A673 (cell line): ENCODE data around the gene IGF1. TPM values are rescaled to one million over a fixed set of nuclear protein-coding genes. Genes with fewer than 3 reads are reported as not detected.

Experiments
- BruUV-seq: library from RNA; stranded (reverse); fragments of 400-500 nt; replicated peaks from 2 replicates; lab custom pipeline; 2021; lab: Mats Ljungman, UMichigan
- CTCF ChIA-PET: fragments of 300-600 bp; sonication (Branson Sonifier 250); formaldehyde crosslinking; loops from one replicate; lab custom pipeline; 2022; ENCODE audit warnings: antibody characterized with exemption; lab: Charles Lee
- POLR2A ChIA-PET: fragments of 300-600 bp; sonication (Branson Sonifier 250); formaldehyde crosslinking; loops from one replicate; lab custom pipeline; 2022; ENCODE audit warnings: antibody characterized with exemption; ENCODE audit not compliant: low non-redundant PET; lab: Charles Lee
- DNase-seq: peaks from one replicate; pipeline ENCODE4 v3.0.0-alpha.2; 2015; ENCODE audit warnings: low spot score
- H3K27ac ChIP-seq: fragments of 200-600 bp; sonication (generic); 2 replicates; pipeline ENCODE4 v1.5.1; 2016; ENCODE audit warnings: mixed run types, low read depth, mild to moderate bottlenecking, mixed read lengths, antibody characterized with exemption, low read length; ENCODE audit not compliant: poor library complexity, severe bottlenecking
- H3K27me3 ChIP-seq: fragments of 200-600 bp; sonication (generic); replicated peaks from 2 replicates; pipeline ENCODE4 v1.6.1; 2017; ENCODE audit warnings: mixed run types, low read depth, mild to moderate bottlenecking, mixed read lengths, antibody characterized with exemption, low read length; ENCODE audit not compliant: insufficient read depth, poor library complexity
- H3K36me3 ChIP-seq: fragments of 200-600 bp; sonication (generic); 2 replicates; pipeline ENCODE4 v1.6.1; 2016; ENCODE audit warnings: mixed run types, mild to moderate bottlenecking, mixed read lengths, antibody characterized with exemption, low read length; ENCODE audit not compliant: insufficient read depth, poor library complexity, severe bottlenecking
- H3K4me1 ChIP-seq: fragments of 200-600 bp; sonication (generic); 2 replicates; pipeline ENCODE4 v1.6.1; 2017; ENCODE audit warnings: mixed run types, mild to moderate bottlenecking, mixed read lengths, antibody characterized with exemption, low read length; ENCODE audit not compliant: insufficient read depth, poor library complexity, severe bottlenecking
- H3K4me3 ChIP-seq: fragments of 200-600 bp; sonication (generic); 2 replicates; pipeline ENCODE4 v1.5.1; 2016; ENCODE audit warnings: low read depth, mixed run types, mild to moderate bottlenecking, mixed read lengths, low read length; ENCODE audit not compliant: poor library complexity, severe bottlenecking
- H3K9me3 ChIP-seq: fragments of 200-600 bp; sonication (generic); 2 replicates; pipeline ENCODE4 v1.6.1; 2016; ENCODE audit warnings: mixed run types, low read depth, mild to moderate bottlenecking, mixed read lengths, antibody characterized with exemption, low read length; ENCODE audit not compliant: poor library complexity, severe bottlenecking
- EZH2 ChIP-seq: fragments of 200-600 bp; sonication (generic); IDR thresholded peaks from 2 replicates; pipeline ENCODE4 v1.6.1; 2017; ENCODE audit warnings: borderline replicate concordance, low read depth, mild to moderate bottlenecking, mixed read lengths, antibody characterized with exemption, low read length; ENCODE audit not compliant: poor library complexity, severe bottlenecking
- intact Hi-C: fragments of 100-400 bp; cut with micrococcal nuclease; formaldehyde crosslinking; loops from one replicate; pipeline ENCODE4 v1.10.0; 2022; ENCODE audit not compliant: unreplicated experiment
- total RNA-seq: library from RNA; stranded (reverse); gene quantifications from 2 replicates; pipeline ENCODE4 v1.2.3, GENCODE V29; 2021
- TF ChIP-seq, protein P1 (sequence below): fragments of 300-800, 200-600 bp; sonication (generic); conservative IDR thresholded peaks from 2 replicates; pipeline ENCODE4 v1.5.1; 2017; ENCODE audit warnings: low read depth, mild to moderate bottlenecking, antibody characterized with exemption, low read length, moderate library complexity, mixed read lengths

IGF1 gene
- total RNA-seq, 1 experiment from 2014 or later, result 16.4 TPM

DNA sequence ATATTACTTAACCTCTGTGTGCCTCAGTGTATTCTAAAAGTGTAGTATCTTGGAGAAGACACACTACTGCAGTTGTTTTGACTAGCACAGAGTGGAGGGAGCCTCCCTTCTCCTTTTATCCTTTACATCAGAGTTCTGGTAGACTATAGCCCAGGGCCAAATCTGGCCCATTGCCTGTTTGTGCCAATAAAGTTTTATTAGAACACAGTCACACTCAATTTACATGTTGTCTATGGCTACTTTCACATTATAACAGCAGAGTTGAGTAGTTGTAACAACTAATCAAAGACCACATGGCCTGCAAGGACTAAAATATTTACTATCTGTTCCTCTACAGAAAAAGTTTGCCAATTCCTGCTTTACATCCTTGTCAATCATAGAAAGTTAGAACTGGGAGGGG lies 27.7 kb upstream of the IGF1 start:
- TF ChIP-seq EZH2, result no peak
- TF ChIP-seq, protein P1, sequence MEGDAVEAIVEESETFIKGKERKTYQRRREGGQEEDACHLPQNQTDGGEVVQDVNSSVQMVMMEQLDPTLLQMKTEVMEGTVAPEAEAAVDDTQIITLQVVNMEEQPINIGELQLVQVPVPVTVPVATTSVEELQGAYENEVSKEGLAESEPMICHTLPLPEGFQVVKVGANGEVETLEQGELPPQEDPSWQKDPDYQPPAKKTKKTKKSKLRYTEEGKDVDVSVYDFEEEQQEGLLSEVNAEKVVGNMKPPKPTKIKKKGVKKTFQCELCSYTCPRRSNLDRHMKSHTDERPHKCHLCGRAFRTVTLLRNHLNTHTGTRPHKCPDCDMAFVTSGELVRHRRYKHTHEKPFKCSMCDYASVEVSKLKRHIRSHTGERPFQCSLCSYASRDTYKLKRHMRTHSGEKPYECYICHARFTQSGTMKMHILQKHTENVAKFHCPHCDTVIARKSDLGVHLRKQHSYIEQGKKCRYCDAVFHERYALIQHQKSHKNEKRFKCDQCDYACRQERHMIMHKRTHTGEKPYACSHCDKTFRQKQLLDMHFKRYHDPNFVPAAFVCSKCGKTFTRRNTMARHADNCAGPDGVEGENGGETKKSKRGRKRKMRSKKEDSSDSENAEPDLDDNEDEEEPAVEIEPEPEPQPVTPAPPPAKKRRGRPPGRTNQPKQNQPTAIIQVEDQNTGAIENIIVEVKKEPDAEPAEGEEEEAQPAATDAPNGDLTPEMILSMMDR, result no peak
- H3K27me3 ChIP-seq, result no peaks in the 10 kb centered on the region
- intact Hi-C loops, result no loop called here
- no peaks in the 10 kb centered on the region for H3K9me3 ChIP-seq
- POLR2A ChIA-PET, result no interaction called here
- no peaks in the 10 kb centered on the region for H3K4me1 ChIP-seq
- H3K27ac ChIP-seq, result no peak overlapping the region
- no peak for DNase-seq
- H3K4me3 ChIP-seq, result no peak overlapping the region
- no TSS peak for BruUV-seq
- CTCF ChIA-PET, result no interaction called here
- no peaks in the 10 kb centered on the region for H3K36me3 ChIP-seq

DNA sequence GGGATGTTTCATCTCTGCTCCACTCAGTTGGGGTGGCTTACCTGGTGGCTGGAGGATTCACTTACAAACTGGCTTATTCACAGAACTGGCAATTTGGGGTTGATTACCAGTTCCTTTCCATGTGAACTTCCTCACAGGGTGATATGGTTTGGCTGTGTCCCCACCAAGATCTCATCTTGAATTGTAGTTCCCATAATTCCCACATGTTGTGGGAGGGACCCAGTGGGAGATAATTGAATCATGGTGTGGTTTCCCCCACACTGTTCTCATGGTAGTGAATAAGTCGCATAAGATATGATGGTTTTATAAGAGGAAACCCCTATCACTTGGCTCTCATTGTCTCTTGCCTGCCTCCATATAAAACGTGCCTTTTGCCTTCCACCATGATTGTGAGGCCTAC lies 26.9 kb upstream of the IGF1 start:
- no peaks in the 10 kb centered on the region for H3K27me3 ChIP-seq
- no TSS peak for BruUV-seq
- intact Hi-C loops, result no loop called here

DNA sequence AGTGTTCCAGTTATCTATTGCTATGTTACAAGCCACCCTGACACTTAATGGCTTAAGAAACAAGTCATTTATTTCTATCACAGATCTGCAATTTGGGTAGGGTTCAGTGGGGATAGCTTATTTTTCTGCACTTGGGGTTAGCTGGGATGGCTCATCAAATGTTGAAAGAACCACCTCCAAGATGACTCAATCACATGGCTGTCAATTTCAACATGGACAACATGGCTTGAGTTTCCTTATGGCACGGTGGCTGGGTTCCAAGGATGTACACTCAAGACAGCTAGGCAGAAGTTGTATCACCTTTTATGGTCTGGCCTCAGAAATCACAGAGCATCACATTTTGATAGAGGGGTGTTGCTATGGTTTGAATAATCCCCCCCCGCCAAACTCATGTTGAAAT lies 24.5 kb upstream of the IGF1 start:
- Histone ChIP-seq H3K9me3 (no peaks in the 10 kb centered on the region), H3K27me3 (peaks cover 7% of the 10 kb centered on the region), H3K4me3 (no peak overlapping the region), H3K36me3 (no peaks in the 10 kb centered on the region), H3K4me1 (no peaks in the 10 kb centered on the region), H3K27ac (no peak overlapping the region)
- TF ChIP-seq, protein P1, result no peak
- TF ChIP-seq EZH2, result no peak
- intact Hi-C loops, result no loop called here
- ChIA-PET POLR2A (no interaction called here), CTCF (no interaction called here)
- no TSS peak for BruUV-seq
- DNase-seq, result no peak

More for the DNA sequence above, 26.9 kb upstream of the IGF1 start:
- ChIA-PET POLR2A (no interaction called here), CTCF (no interaction called here)
- Histone ChIP-seq H3K4me3 (no peak overlapping the region), H3K36me3 (no peaks in the 10 kb centered on the region), H3K27ac (no peak overlapping the region), H3K9me3 (no peaks in the 10 kb centered on the region), H3K4me1 (no peaks in the 10 kb centered on the region)
- DNase-seq, result no peak
- TF ChIP-seq, protein P1, result no peak
- no peak for TF ChIP-seq EZH2
